Limb (tissue), 2 donors: Measurements from ENCODE around the gene CACNA1I.

Source experiments
- DNase-seq, 2 donors: peaks; one replicate each; pipeline ENCODE4 v3.0.0-alpha.2; 2016; ENCODE audit errors: extremely low spot score in 2 of 2

The CACNA1I gene

DNA sequence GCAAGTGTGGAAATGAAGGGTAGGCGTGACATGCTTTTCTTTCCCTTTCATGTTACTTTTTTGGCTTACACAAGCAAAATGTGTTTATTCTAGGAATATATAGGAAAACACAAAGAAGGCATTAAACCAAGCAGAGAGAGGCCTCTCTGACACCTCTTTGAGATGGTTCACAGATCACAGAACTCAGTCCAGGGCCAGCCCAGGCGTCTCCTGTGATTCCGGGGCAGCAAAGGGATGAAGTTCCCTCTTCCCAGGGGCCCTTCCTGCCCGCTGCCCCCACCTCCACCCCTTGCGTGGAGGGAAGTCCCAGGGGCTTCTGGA lies 78.0 kb downstream of the CACNA1I start:
- no peak for DNase-seq

DNA sequence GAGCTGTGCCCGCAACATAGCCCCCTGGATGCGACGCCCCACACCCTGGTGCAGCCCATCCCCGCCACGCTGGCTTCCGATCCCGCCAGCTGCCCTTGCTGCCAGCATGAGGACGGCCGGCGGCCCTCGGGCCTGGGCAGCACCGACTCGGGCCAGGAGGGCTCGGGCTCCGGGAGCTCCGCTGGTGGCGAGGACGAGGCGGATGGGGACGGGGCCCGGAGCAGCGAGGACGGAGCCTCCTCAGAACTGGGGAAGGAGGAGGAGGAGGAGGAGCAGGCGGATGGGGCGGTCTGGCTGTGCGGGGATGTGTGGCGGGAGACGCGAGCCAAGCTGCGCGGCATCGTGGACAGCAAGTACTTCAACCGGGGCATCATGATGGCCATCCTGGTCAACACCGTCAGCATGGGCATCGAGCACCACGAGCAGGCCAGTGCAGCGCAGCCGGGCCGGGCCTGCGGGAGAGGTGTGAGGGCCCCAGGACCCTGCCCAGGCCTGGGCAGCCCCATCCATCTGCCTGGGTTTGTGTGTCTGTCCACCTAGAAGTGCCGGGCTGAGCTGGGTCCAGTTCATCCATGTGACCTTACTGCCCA lies 79.0 kb downstream of the CACNA1I start:
- no peak for DNase-seq

DNA sequence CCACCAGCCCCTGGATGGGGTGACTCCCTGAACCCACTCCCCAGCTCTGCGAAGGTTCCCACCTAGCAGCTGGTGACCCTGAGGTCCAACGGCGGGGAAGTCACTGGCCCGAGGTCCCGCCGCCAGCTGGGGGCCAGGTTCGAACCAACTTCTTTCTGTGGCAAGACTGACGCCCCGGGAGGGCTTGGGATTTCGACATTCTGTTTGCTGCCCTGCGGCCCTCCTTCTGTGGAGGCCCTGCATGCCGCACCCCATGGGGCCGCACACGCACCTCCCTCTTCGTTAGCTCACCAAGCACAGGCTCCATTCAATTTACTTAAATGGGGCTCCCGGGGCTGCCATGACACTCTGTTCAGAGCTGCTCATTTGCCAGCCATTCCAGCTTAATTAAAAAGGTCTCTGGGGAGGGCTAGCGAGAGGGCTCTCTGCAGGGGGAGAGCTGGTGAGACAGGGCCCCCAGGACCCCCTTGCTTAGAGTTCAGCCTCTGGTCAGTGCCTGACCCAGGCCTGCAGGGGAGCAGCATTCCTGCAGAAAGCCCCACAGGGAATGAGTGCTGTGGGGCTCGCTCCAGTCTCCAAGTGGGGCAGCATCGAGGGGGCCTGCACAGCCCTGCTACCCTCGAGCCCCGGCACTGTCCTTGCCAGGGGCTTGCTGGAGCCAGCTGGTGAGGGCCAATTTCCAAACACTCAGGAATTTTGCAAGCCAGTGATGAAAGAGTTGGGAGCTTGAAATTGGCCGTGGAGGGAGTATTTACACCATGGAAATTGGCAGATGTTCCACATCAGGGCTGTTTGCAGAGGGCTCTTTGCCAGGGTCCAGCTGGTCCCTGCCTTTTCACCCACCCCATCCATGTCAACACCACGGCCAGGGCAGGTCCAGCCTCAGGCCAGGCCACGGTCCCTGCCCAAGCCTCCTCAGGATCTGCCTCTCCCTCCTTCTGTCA lies 80.8 kb downstream of the CACNA1I start:
- peak in 1 of 2 donors; percentile 6 for DNase-seq

DNA sequence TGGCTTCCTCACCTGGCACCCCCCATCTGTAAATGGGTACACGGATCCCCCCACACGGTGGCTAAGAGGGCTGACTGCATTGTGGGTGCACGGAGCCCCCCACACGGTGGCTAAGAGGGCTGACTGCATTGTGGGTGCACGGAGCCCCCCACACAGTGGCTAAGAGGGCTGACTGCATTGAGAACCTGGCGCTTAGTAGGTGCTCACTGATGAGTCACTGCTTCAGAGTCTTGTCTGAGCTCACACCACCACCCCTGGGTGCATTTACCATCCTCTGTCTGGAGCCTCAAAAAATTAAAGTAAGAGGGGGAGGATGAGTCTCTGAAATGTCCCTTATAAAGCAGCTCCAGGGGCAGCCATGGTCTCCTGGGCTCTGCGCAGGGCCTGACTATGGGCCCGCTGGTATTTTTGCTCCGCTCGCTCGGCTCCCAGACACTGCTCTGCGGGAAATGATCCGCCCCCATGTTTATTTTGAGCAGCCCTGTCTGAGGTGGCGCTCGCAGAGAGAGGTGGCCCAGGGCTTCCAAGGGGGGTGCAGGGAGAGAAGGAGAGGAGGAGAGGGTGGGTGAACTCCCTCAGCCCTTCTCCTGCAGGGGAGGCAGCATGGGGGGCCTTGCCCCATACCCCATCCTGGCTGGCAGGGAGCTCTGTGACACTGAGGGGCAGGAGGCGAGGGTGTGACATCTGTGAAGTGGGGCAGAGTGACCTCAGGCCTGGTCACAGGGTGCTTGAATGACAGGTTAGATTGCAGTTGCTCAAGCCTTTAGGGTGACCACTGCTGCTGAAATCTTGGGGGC lies 82.6 kb downstream of the CACNA1I start:
- DNase-seq = no peak

DNA sequence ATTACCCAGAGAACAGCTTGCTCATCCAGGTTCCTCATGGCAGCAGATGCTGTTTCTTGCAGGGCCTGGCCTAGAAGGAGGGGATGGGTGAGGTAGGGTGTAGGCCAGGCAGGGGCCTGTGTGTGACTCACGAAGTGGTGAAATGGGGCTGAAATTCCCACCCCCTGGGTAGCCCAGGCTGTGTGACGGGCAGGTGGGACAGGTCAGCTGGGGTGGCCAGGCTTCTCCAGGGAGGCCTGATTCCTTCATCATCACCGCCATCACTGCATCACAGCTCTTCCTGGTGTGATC lies 83.2 kb downstream of the CACNA1I start:
- no peak for DNase-seq

DNA sequence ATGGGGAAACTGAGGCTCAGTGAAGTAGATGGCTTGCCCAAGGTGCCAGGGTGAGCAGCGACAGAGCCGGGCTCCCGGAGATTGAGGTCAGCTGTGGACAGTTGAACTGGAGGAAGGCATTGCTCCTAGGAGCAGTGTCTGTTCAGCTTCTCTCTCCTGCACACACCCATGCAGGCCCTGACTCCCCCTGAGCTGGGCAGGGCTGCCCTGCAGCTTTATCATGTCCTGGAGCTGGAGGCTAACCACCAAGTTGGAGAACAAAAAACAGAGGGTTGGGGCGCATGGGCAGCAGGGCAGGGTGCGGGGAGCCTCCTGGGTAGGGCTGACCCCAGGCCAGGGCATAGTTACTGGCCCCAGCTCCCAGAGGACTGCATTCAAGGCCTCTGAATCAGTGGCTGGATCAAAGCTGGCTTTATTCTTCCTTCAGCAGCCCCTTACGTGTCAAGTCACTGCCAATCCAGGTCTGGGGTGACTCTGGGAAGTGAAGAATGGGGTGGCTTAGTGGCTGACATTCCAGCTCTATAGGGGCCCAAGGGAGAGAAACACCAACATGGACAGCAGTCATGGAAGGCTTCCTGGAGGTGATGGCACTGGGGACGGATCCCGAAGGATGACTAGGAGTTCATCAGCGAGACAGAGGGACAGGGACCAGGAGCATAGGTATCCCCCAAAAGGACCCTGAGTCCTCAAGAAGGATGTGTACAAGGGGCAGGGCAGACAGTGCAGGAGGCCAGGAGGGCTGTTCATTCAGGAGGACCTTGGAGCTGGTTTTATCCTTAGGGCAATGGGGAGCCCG lies 83.8 kb downstream of the CACNA1I start:
- DNase-seq = no peak

DNA sequence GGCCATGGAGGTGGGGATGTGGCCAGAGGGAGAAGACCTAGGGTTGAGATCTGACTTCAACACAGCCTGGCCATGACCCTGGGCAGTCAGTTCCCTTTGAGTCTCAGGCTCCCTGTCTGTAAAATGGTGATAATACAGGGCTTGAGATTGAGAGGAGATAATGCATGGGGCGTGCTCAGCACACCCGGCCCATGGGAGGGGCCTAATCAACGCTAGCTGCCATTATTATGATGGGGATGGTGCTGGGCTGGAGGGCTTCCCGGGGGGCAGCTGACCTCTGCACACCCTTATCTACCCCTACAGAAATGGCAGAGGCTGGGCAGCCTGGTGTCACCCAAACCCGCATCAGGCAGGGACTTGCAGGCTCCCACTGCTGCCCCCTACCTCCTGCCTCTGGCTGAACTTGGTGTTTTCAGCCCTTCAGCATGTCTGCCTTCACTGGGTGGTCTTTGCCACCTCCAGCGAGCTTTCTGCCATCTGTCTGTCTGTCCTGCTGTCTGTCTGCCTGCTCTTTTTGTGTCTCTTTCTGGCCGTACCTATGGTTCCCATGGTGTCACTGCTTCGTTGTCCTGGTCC lies 84.5 kb downstream of the CACNA1I start:
- DNase-seq = no peak

DNA sequence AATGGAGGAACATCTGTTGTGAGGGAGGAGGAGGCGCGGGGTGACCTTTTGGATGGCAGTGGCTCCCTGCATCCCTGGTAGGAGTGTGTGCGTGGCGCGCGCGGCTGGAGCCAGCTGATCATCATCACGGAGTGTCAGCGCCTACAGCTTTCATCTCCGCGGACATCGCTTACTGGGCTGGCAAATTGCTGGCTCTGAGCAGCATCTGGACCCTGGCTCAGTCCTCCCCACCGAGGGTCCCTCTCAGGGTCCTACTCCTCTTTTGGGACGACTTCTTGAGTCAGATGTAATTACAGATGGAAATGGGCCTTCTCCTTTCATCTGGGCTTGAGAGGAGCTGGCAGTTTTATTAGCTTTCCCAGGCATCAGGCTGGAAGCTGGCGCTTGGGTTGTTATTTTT lies 85.3 kb downstream of the CACNA1I start:
- no peak for DNase-seq

DNA sequence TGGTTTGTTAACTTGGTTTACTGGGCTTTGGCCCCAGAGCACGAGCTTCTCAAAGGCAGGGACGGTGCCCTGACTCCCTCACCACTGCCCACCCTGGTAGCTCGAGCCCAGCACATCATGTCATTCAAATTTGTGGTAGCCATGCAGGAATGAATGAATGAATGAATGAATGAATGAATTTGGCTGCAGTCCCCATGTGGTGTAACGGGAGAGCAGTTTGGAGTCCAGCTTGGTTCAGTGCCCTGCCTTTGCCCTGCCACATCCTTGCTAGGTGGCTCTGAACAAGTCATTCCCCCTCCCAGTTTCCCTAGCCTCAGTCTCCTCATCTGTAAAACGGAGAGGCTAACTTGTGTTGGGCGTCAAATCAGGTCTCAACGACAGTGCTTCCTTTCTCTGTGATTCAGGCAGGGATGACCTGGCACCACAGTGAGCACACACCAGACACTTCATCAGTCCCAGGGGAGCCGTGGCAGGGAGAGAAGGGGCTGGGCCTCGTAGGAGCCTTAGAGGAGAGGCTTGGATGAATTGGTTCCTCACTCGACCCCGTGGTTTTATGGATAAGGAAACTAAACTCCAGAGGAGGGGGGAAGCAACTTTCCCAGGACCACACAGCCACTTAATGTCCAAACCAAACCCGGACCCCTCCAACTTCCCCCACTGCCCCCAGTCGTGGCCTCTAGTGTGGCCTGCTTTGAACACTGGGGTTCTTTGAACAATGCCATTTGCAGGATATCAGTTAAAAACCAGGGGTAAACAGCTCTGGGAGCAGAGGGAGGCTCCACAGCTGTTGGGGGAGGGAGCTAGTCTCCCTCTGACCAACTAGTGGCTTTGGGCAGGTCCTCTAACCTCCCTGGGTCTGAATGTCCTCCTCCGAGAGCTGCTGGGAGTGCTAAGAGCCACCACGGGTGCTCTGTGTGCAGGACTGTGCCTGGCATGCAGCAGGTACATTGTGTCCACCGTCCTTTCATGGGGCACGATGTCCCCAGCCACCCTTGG lies 86.2 kb downstream of the CACNA1I start:
- DNase-seq = no peak

DNA sequence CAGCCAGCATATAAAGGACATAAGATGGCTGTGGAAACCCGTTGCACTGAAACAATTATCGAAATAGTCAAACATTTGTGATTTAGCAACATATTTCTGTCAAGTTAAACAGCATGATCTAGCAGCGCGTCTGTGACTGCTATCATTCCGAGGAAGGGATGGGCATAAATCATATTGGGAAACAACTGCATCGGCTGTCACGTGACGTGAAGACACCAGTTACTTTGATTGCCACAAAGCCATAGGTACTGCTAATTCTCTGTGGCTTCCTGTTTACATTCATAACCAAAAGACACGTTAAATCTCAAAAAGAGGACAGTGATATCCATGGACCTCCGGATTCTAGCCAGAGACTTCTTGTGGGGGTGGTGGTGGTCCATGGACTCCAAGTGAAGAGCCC lies 87.8 kb downstream of the CACNA1I start:
- DNase-seq = no peak

DNA sequence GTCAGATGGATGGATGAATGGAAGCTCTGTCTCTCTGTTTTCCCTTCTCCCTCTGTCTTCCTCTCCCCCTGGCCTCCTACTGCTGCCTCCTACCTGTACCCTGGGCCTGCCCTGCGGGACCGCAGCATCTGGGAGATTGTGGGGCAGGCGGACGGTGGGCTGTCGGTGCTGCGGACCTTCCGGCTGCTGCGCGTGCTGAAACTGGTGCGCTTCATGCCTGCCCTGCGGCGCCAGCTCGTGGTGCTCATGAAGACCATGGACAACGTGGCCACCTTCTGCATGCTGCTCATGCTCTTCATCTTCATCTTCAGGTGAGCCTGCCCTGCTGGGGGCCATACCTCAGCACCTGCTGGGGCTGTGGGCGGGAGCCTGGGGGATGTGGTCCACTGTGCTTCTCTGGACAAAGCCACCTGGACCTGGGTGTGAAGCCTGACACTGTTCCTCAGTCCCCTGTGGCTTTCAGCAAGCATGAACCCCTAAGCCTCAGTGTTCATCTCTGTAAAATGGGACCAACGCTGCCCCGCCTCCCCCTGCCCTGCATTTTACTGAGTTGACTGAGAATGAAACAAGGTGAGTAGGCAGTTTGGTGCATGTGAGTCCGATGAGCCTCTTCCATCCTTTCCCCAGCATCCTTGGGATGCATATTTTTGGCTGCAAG lies 88.4 kb downstream of the CACNA1I start:
- DNase-seq = no peak

DNA sequence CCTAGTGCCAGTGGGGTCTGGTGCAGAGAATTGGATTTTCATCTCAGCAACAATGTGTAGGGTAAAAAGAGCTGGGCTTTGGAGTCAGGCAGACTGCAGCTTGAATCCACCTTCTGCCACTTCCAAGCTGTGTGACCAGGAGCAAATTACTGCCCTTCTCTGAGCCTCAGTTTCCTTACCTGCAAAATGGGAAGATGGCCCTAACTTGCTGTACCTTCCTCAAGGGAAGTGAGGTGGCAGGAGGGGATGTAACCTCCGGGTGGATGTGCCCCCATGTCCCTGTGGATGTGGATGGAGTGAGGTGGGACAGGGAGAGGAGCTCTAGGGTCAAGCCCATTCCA lies 90.9 kb downstream of the CACNA1I start:
- DNase-seq = no peak

DNA sequence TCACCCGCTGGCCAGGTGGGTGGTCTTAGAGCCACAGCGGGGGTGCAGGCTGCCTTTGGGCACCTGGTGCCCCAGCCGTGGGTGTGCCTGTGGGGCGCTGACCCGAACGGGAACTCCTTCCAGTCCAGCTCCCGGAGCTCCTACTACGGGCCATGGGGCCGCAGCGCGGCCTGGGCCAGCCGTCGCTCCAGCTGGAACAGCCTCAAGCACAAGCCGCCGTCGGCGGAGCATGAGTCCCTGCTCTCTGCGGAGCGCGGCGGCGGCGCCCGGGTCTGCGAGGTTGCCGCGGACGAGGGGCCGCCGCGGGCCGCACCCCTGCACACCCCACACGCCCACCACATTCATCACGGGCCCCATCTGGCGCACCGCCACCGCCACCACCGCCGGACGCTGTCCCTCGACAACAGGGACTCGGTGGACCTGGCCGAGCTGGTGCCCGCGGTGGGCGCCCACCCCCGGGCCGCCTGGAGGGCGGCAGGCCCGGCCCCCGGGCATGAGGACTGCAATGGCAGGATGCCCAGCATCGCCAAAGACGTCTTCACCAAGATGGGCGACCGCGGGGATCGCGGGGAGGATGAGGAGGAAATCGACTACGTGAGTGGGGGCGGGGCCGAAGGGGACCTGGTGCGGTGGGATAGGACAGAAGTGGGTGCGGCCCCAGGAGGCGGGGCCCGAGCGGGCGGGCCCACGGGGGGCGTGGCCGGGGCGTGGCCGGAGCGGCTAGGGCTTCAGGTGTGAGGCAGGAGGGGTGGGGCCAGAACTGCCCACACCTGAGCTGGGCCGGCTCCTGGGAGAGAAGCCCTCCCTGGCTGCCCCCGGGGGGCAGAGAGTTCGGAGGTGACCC lies 91.5 kb downstream of the CACNA1I start:
- DNase-seq = no peak

DNA sequence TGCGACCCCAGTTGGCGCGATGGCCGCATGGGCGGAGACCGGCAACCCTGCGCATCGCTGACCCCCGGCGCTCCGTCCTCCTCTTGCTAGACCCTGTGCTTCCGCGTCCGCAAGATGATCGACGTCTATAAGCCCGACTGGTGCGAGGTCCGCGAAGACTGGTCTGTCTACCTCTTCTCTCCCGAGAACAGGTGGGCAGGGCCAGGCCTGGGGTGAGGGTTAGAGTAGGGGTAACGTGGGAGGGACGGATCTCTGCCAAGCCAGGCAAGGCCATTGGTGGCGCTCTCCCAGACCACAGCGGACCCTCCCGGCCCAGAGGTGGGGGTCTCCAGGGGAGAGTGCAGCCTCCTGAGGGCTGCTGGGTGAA lies 92.1 kb downstream of the CACNA1I start:
- no peak for DNase-seq

DNA sequence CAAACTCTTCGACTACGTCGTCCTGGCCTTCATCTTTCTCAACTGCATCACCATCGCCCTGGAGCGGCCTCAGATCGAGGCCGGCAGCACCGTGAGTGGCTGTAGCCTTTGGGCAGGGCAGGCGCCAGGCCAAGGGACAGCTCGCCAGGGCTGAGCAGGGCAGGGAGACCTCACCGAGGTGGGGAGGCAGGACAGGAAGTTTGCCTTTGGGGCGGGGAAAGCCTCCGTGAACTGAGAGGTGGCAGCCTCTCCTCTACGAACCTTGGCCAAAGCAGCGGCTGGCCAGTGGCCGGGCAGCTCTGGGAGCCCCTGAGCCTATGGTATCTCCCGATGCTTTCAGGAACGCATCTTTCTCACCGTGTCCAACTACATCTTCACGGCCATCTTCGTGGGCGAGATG lies 93.2 kb downstream of the CACNA1I start:
- no peak for DNase-seq

DNA sequence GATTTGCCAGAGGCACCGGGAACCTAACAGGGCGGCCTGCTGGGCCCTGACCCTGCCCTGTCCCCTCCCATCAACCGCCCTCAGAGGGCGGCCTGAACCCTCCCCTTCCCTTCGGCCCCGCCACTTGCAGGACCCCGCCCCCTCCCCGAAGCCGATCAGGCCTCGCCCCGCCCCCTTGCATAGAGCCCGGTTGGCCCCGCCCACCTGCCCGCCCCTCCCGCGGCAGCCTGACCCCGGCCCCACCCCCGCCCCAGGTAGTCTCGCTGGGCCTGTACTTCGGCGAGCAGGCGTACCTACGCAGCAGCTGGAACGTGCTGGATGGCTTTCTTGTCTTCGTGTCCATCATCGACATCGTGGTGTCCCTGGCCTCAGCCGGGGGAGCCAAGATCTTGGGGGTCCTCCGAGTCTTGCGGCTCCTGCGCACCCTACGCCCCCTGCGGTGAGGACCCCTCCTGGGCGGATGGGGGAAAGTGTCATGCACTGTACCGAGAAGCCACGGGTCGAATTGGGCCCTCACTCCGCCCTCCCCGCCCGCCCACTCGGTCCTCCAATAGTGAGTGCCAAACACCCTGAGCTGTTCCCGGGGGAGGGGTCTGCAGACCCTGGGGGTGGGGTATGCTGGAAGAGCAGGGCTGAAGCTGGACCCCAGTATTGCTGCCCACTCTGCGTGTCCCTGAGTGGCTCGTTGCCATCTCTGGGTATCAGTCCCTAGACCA lies 94.1 kb downstream of the CACNA1I start:
- DNase-seq = no peak

DNA sequence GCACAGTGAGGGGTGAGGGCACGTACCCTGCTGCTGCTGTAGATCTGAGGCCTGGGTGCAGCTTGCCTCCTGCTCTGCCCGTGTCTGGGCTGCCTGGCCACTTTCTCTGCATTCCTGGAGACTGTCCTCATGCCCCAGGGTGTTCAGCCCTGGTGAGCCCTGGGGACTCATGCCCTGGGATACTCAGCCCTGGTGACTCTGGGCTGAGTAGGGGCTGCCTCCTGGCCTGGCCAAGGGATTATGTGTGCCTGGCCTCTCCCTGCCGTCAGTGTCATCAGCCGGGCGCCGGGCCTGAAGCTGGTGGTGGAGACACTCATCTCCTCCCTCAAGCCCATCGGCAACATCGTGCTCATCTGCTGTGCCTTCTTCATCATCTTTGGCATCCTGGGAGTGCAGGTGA lies 94.7 kb downstream of the CACNA1I start:
- DNase-seq = no peak

DNA sequence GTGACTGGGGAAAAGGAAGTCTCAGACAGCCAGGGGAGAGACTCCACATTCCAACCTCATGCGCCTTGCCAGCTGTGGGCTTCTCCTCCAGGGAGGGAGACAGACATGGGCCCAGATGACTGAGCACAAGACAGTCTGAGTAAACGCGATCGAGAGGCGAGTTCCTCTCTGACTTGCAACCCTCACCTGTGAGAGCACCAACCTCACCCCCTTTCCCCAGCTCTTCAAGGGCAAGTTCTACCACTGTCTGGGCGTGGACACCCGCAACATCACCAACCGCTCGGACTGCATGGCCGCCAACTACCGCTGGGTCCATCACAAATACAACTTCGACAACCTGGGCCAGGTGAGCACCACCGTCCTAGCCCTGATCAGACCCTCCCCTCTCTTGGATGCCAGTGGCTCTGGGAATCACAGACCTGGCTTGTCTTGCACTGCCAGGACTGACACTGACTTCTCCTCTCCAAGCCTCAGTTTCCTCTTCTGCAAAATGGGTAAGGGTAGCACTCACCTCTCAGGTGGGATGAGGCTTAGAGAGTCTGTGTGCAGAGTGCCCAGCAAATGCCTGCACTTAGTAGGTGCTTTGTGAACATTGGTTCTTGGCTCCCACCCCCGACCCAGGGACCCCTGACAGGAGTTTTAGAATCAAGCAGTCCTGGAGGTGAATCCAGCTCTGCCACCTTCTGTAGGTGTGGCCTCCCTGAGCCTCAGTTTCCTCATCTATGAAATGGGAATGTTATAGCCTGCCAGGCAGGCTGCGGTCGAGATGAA lies 95.3 kb downstream of the CACNA1I start:
- no peak for DNase-seq
